GM18511 (cell line): Measurements from ENCODE around the gene ADAMTS17.
"Not testable (repeated sequence)": the region's sequence is repeated elsewhere in the genome, so short reads cannot be mapped to it uniquely, and the experiment has no call there.

Source experiments
- ATAC-seq: cut with Tn5 transposase; IDR thresholded peaks from one replicate; pipeline ENCODE4 v1.9.1; 2021; ENCODE audit warnings: mild to moderate bottlenecking, moderate library complexity; ENCODE audit not compliant: unreplicated experiment

The ADAMTS17 gene

DNA sequence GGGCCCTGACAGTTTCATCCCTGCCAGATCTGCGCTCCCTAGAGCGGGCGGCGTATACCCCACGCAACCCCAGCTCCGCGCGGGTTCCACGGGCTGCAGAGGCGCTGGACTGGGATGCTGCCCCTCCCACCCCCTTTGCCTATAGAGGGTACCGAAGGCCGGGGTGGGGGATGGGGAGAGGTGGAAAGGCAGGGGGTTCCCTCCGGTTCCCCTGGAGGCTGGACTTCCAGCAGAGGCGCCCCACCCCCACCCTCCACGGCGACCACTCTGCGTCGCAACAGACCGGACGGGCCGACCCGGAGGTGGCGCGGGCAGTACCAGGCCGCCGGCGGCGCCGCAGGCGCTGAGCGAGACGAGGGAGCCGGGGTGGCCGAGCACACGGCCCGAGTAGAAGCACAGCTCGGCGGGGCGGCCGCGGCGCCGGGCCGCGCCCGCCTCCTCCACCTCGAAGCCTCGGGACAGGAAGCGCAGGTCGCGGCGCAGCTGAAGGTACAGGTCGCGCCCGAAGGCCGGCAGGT lies 995 bp downstream of the ADAMTS17 start:
- no peak for ATAC-seq

GRCh38 chr15:100339999-100340398 lies 1.8 kb downstream of the ADAMTS17 start:
- ATAC-seq, result no peak

GRCh38 chr15:100339451-100339850 lies 2.3 kb downstream of the ADAMTS17 start:
- not testable (repeated sequence) for ATAC-seq

DNA sequence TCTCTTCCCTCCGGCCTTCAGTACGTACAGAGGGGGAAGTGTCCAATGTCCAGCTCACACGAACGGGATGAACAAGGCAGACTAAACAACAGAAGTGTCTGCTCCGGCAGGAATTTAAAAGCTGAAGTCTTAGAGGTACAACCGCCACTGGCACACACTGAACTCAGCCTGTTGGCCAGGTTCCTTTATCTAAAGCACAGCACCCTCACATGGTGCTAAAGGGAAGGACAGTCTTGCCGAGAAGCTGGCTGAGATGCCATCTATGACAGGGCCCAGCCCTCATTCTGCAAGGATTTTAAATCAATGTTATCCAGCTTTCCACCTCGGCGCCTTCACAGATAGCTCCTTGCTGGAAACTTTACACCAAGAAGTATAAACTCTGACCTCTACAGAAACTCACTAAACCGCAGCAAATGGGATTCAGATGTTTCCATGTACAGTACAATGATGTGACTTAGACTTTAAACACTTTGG lies 2.8 kb downstream of the ADAMTS17 start:
- ATAC-seq, result peak; percentile 41

DNA sequence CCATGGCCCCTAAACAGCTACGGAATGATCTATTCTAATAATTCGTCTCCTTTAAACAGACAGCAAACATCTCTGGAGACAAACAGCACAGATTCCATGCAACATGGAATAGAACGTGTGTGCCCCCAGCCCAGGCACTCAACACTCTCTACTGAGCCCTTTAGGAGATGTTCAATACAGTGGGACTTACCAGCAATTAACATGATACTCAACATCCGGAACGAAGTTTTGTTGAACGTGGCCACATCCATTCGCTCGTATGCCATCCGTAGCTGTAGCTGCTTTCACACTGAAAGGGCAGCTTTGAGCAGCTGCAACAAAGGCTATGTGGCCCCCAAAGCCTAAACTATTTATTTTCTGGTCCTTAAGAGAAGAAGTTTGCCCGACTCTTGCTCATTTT lies 3.5 kb downstream of the ADAMTS17 start:
- no peak for ATAC-seq

GRCh38 chr15:100337096-100338044 lies 4.4 kb downstream of the ADAMTS17 start:
- ATAC-seq, result no peak

GRCh38 chr15:100336061-100336460 lies 5.7 kb downstream of the ADAMTS17 start:
- ATAC-seq, result no peak

GRCh38 chr15:100335335-100335999 lies 6.3 kb downstream of the ADAMTS17 start:
- no peak for ATAC-seq

DNA sequence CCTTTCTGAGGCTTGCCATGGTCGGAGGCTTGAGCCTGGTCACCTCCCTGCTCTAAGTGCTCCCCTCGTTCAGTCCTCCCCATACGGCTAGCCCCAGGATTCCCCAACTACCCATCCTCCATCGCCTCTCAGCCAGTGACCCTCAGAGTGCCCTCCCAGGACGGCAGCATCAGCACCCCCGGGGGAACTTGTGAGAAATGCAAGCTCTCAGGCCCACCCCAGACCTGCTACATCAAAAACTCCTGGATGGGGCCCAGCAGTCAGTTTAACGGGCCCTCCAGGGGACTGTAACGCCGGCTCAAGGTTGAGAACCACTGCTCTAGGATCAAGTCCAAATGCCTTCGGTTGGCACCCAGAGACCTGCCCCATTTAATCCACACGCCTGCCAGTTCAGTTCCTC lies 6.9 kb downstream of the ADAMTS17 start:
- ATAC-seq, result no peak

DNA sequence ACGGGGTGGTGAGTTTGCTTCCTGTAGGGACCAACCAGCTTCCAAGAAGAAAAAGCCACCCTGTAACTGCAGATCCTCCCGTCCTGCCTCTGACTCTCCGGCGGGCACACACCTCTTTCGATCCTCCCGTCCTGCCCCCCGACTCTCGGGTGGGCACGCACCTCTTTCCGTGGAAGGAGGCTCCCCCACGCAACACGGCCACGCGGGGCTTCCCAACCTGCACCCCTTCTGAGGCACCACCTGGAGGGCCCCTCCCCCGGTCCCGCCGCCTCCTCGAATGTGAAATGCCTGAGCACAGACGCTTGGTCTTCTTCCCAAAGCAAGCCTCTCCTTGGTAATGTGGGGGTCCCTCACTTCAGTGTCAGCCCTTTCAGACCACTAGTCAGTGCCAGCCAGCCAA lies 7.3 kb downstream of the ADAMTS17 start:
- no peak for ATAC-seq

- no peak for ATAC-seq
These were observed 7.8 kb downstream of the ADAMTS17 start for GRCh38 chr15:100334015-100334414.

- ATAC-seq, result no peak
These were observed 8.5 kb downstream of the ADAMTS17 start for GRCh38 chr15:100333236-100333635.

GRCh38 chr15:100332721-100333120 lies 9.1 kb downstream of the ADAMTS17 start:
- no peak for ATAC-seq

- no peak for ATAC-seq
These were observed 9.5 kb downstream of the ADAMTS17 start for GRCh38 chr15:100332231-100332630.

DNA sequence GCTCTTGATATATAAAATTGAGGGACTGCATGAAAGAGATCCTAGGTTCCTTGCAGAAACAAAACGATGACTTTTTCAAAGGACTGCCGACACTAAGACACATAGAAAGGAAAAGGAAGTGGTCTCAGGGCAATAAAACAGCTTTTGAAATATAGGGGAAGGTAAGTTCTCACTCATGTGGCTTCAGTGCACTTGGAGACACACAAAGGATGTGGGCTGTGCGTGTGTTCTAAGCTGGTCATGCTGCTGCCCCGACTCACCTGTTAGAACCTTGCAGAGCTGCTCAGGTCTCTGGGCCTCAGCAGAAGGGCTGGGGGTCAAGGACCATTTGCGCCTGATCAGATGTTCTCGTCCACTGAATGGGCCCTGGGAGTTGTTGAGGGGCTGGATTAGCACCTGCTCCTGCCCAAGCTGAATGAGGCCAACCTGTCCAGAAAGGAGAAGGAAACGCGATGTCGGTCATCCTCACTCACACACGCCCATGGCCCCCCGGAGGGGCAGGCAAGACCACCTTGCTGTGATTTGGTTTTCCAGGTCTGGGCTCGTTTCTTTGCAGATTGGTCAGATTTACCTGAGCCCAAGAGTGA lies 11.1 kb downstream of the ADAMTS17 start:
- no peak for ATAC-seq

- ATAC-seq, result no peak
These were observed 11.6 kb downstream of the ADAMTS17 start for GRCh38 chr15:100330221-100330620.

DNA sequence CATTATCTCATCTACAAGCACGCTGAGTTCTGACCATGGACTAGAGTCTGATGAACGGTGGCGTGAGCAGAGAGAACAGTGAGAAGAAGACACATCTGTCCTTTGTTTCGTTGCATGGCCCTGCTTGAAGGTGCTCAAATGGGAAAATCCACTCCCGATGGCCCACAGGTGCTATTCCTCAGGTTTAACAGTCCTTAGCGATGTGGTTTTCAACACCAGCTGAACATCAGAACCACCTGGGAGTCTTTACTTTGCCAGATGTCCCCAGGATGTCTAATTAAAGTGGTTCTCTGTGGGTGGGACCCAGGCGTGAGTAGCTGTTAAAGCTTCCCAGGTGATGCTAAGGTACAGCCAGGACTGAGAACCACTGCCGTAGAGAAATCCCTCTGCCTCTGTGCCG lies 13.0 kb downstream of the ADAMTS17 start:
- no peak for ATAC-seq

DNA sequence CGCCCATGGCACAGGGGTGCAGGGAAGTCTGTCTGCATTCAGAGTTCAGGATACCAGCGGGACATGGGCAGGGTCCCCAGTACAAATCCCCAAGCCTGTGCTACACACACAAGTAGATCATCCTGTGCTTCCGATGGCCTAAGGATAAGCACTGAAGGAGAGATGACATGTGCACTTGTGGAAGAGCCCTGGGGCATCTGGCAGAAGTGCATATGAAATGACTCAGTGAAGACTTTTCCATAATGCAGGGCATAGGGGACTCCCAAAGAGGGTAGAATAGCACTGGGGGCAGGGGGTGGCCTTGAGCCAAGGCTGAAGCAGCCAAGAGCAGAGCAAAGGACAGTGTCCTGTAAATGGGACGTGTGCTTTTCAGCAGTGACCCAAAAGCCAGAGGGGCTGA lies 22.9 kb downstream of the ADAMTS17 start:
- no peak for ATAC-seq

DNA sequence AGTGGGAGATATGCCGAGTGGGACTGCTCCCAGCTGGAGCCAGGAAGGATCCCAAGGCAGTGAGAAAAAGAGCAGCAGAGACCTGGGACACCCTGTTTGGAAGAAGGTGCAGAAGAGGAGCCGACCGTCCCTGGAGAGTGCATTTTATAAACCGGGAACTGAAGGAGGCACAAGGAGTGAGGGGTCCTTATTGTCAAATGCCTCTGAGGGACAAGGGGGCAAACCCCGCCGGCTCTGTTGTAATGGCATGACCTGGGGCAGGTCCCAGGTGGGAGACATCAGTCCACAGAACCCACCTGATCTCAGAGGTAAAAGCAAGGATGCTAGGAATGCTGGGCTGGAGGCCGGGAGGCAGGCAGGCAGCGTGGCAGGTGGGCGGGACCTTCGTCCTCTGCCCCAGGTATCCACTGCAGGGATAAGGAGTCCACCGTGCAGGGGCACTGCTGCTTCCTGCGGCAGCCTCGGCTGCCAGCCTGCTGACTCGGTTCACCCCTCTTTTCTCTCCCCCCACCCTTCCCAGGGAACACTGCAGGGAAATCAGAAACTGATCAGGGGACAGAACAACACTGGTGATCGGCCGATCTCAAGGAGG lies 26.9 kb downstream of the ADAMTS17 start:
- ATAC-seq, result no peak

DNA sequence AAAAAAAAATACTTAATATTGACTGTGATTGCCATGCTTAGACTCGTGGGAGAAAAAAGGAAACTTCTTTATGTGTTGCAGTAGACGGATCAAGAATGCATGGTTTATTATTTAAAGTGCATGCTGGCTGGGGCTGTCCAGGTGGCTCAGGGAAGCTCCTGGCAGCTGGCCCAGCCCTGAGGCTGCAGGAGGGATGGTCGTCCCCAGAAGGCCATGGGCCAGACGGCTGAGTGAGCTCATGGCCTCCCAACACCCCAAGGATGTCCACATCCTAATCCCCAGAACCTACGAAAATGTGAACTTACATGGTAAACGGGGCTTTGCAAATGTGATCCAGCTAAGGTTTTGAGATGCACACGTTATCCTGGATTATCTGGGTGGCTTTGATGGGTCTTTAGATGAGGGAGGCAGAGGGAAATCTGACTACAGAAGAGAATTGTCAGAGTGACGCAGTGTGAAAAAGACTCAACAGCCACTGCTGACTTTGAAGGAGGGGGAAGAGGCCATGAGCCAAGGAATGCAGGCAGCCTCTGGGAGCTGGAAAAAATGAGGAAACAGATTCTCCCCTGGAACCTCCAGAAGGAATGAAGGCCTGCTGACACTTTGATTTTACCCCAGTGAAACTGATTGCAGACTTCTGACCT lies 29.8 kb downstream of the ADAMTS17 start:
- ATAC-seq, result no peak
